CD14-positive monocyte (primary cell): Measurements from ENCODE around the gene PKD1L1. TPM values are rescaled to one million over a fixed set of nuclear protein-coding genes. Genes with fewer than 3 reads are reported as not detected.
A peak's percentile ranks its signal among the peaks of the same experiment; 100 is the strongest.

Experiments
- DNase-seq, 3 donors: peaks; one replicate each; pipeline ENCODE4 v3.0.0-alpha.2; 2011 to 2022
- H2AFZ ChIP-seq: 2 replicates; pipeline ENCODE4 v1.6.0; 2012; ENCODE audit warnings: mild to moderate bottlenecking, low read depth, low read length, inconsistent platforms; ENCODE audit not compliant: insufficient read depth, poor library complexity, severe bottlenecking
- H3K27ac ChIP-seq, 2 donors: 1 replicate in 1 of 2; 2 replicates in 1 of 2; pipeline ENCODE4 v1.5.1; 2012 to 2013; ENCODE audit warnings: low read length in 2 of 2, control low read depth in 1 of 2, inconsistent platforms in 1 of 2, low read depth in 1 of 2, mild to moderate bottlenecking in 1 of 2
- H3K27me3 ChIP-seq, 2 donors: one replicate each; pipeline versions ENCODE4 v1.6.0 to v1.6.1; 2011 to 2013; ENCODE audit warnings: low read length in 2 of 2; ENCODE audit not compliant: control insufficient read depth in 2 of 2, insufficient read depth in 2 of 2
- H3K36me3 ChIP-seq, 2 donors: replicated peaks in 1 of 2; 1 replicate in 1 of 2; 2 replicates in 1 of 2; pipeline versions ENCODE4 v1.5.1 to v1.6.1; 2012 to 2013; ENCODE audit warnings: low read length in 2 of 2, control low read depth in 1 of 2, inconsistent platforms in 1 of 2, mild to moderate bottlenecking in 1 of 2; ENCODE audit not compliant: insufficient read depth in 2 of 2, control insufficient read depth in 1 of 2
- H3K4me1 ChIP-seq, 2 donors: 1 replicate in 1 of 2; 2 replicates in 1 of 2; pipeline versions ENCODE4 v1.5.1 to v1.6.1; 2012 to 2013; ENCODE audit warnings: low read length in 2 of 2, control low read depth in 1 of 2, inconsistent platforms in 1 of 2, mild to moderate bottlenecking in 1 of 2, moderate library complexity in 1 of 2; ENCODE audit not compliant: insufficient read depth in 2 of 2, control insufficient read depth in 1 of 2
- H3K4me2 ChIP-seq: replicated peaks from 2 replicates; pipeline ENCODE3; 2012; ENCODE audit warnings: low read length, moderate library complexity, mild to moderate bottlenecking; ENCODE audit not compliant: poor library complexity, severe bottlenecking; ENCODE audit errors: extremely low read depth
- H3K4me3 ChIP-seq, 3 experiments: fragments of 200-600 bp in 1 of 3; sonication (generic) in 1 of 3; replicated peaks in 1 of 3; 1 replicate in 2 of 3; 2 replicates in 1 of 3; pipeline ENCODE4 v1.5.1; 2011 to 2013; ENCODE audit warnings: low read length in 3 of 3, mild to moderate bottlenecking in 3 of 3, control low read depth in 2 of 3, low read depth in 2 of 3, inconsistent platforms in 1 of 3, moderate library complexity in 1 of 3
- H3K79me2 ChIP-seq: 2 replicates; pipeline ENCODE4 v1.6.0; 2012; ENCODE audit warnings: mild to moderate bottlenecking, control low read depth, inconsistent platforms, low read length, moderate library complexity; ENCODE audit not compliant: insufficient read depth
- H3K9ac ChIP-seq: 2 replicates; pipeline ENCODE4 v1.6.0; 2017; ENCODE audit warnings: low read length, mild to moderate bottlenecking; ENCODE audit not compliant: insufficient read depth, poor library complexity, severe bottlenecking
- H3K9me3 ChIP-seq, 2 donors: replicated peaks in 1 of 2; 1 replicate in 1 of 2; 2 replicates in 1 of 2; pipeline versions ENCODE4 v1.5.1 to v1.6.1; 2012 to 2013; ENCODE audit warnings: low read length in 2 of 2, control low read depth in 1 of 2; ENCODE audit not compliant: control insufficient read depth in 1 of 2, insufficient read depth in 1 of 2
- H4K20me1 ChIP-seq: 2 replicates; pipeline ENCODE4 v1.6.0; 2012; ENCODE audit warnings: mild to moderate bottlenecking, low read length, control low read depth, moderate library complexity; ENCODE audit not compliant: insufficient read depth
- H3K27ac Mint-ChIP-seq, 7 donors: one replicate each; pipeline ENCODE4 v1.8.0; 2020; ENCODE audit warnings: mild to moderate bottlenecking in 7 of 7, mixed read lengths in 7 of 7, moderate library complexity in 6 of 7, inconsistent platforms in 2 of 7
- H3K27me3 Mint-ChIP-seq, 3 donors: one replicate each; pipeline ENCODE4 v1.8.0; 2021 to 2022; ENCODE audit warnings: low read depth in 3 of 3, mild to moderate bottlenecking in 3 of 3, mixed read lengths in 3 of 3, moderate library complexity in 3 of 3, inconsistent platforms in 1 of 3
- H3K36me3 Mint-ChIP-seq, 2 donors: one replicate each; pipeline ENCODE4 v1.8.0; 2020; ENCODE audit warnings: mixed read lengths in 2 of 2, inconsistent platforms in 1 of 2, mild to moderate bottlenecking in 1 of 2
- H3K4me1 Mint-ChIP-seq: one replicate; pipeline ENCODE4 v1.8.0; 2020; ENCODE audit warnings: mild to moderate bottlenecking, mixed read lengths
- H3K4me3 Mint-ChIP-seq, 2 donors: one replicate each; pipeline ENCODE4 v1.8.0; 2020; ENCODE audit warnings: mild to moderate bottlenecking in 2 of 2, mixed read lengths in 2 of 2, moderate library complexity in 1 of 2
- H3K9me3 Mint-ChIP-seq, 7 donors: one replicate each; pipeline ENCODE4 v1.8.0; 2020 to 2022; ENCODE audit warnings: mixed read lengths in 7 of 7, mild to moderate bottlenecking in 6 of 7, moderate library complexity in 6 of 7, inconsistent platforms in 2 of 7
- WGBS: methylation state at CpG from one replicate; pipeline ENCODE4 v1.1.5; 2013; ENCODE audit warnings: missing lambda C conversion rate; ENCODE audit not compliant: insufficient coverage; 5-methylcytosine and 5-hydroxymethylcytosine counted together
- intact Hi-C, 2 donors: fragments of 100-400 bp; cut with micrococcal nuclease; formaldehyde crosslinking; loops; one replicate each; pipeline versions ENCODE4 v1.15.0 to v1.15.1; 2023
- polyA plus RNA-seq, 3 donors: library from polyadenylated mRNA; depleted of rRNA in 1 of 3; unstranded in 2 of 3; stranded (reverse) in 1 of 3; fragments of 300-500 nt in 2 of 3; fragments of >200 nt in 1 of 3; fragmentation: Illumina TruSeq in 2 of 3; gene quantifications; 1 replicate in 2 of 3; 2 replicates in 1 of 3; pipeline ENCODE4 v1.2.3, GENCODE V29; 2012 to 2021
- TF ChIP-seq, protein P1 (sequence below): fragments of 200-600 bp; IDR thresholded peaks from one replicate; pipeline ENCODE4 v1.8.0; 2022; ENCODE audit warnings: antibody characterized with exemption, mild to moderate bottlenecking

PKD1L1 gene
- polyA plus RNA-seq, 3 donors: 0.19 TPM; not detected in 2

DNA sequence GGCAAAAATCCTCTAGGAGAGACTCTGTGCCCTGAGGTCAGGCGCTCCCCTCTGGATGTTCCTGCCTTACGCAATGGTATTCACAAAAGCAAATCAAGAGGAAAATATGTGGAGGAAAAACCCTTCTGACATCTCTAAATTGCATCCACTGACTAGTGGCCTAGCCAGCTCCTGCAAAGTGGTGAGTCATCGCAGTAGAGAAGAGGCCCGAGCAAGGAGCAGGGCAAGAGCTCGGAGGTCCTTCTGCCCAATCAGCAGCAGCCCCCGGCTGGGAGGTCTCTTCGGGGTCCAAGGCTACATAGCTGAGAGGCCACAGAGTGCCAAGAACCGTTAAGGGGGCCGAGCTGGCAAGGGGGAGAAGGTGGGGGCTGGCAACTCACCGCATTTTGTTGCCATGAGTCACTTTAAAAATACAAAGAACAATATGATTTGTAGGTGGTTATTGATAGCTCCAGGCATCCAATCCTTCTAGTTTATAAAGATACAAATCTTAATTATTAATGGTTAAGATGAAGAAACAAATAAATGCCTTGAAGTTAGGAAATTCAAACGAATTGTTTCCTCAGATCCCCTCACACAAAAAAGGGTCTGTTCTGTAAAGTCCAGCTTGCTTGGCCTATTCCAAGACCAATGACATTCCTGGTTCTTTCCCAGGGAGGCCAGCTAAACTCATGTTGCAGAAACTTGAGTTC is 161.6 kb downstream of the PKD1L1 start:
- Histone ChIP-seq H3K9ac (no peak overlapping the region), H4K20me1 (no peaks in the 10 kb centered on the region), H3K4me1 (peaks cover 0 to 4% of the 10 kb centered on the region in 2 donors), H3K4me3 (no peak overlapping the region), H3K9me3 (no peaks in the 10 kb centered on the region), H3K36me3 (no peaks in the 10 kb centered on the region), H3K27ac (no peak overlapping the region), H3K27me3 (no peaks in the 10 kb centered on the region), H2AFZ (peak overlapping the region; percentile 62), H3K79me2 (no peaks in the 10 kb centered on the region), H3K4me2 (no peak overlapping the region)
- 44% methylated on average over 8 of the region's 11 CpGs for WGBS
- peak overlapping the region in 1 of 7 donors; percentile 31 for H3K27ac Mint-ChIP-seq
- intact Hi-C loops: no loop called here
- H3K27me3 Mint-ChIP-seq: peaks cover 0 to 1% (median 1%) of the 10 kb centered on the region in 3 donors
- peaks cover 6% of the 10 kb centered on the region for H3K4me1 Mint-ChIP-seq
- DNase-seq: peak in 1 of 3 donors; percentile 61
- no peaks in the 10 kb centered on the region for H3K36me3 Mint-ChIP-seq
- H3K4me3 Mint-ChIP-seq: no peak overlapping the region
- TF ChIP-seq, protein P1, sequence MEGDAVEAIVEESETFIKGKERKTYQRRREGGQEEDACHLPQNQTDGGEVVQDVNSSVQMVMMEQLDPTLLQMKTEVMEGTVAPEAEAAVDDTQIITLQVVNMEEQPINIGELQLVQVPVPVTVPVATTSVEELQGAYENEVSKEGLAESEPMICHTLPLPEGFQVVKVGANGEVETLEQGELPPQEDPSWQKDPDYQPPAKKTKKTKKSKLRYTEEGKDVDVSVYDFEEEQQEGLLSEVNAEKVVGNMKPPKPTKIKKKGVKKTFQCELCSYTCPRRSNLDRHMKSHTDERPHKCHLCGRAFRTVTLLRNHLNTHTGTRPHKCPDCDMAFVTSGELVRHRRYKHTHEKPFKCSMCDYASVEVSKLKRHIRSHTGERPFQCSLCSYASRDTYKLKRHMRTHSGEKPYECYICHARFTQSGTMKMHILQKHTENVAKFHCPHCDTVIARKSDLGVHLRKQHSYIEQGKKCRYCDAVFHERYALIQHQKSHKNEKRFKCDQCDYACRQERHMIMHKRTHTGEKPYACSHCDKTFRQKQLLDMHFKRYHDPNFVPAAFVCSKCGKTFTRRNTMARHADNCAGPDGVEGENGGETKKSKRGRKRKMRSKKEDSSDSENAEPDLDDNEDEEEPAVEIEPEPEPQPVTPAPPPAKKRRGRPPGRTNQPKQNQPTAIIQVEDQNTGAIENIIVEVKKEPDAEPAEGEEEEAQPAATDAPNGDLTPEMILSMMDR: no peak
- peaks cover 0 to 2% (median 0%) of the 10 kb centered on the region in 7 donors for H3K9me3 Mint-ChIP-seq

DNA sequence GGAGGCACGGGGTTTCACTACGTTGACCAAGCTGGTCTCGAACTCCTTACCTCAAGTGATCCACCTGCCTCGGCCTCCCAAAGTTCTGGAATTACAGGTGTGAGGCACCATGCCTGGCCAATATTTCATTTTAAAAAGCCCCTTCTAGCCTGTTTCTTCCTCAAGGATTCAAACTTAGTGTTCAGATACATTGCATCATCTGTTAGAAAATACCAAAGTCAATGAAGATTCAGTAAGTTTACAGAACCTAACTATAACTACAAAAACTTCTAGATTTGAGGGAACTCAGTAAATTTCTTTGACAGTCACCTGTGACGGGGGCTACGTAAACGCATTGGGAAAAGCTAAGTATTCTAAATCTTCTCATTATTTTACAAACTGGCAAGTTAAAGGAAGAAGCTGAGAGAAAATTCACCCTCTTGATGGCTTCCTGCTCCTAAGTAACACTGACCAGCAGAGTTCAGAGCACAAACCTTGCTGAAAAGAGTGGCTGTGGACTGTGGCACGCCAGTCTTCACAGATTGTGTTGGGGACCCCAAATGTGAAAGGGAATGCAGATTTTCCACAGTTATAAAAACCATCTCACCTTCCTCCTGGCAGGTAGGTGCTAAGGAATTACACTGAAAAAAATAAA is 162.2 kb downstream of the PKD1L1 start:
- Mint-ChIP-seq H3K36me3 (no peaks in the 10 kb centered on the region), H3K27me3 (peaks cover 0 to 1% (median 1%) of the 10 kb centered on the region in 3 donors), H3K27ac (no peak overlapping the region), H3K4me1 (peaks cover 6% of the 10 kb centered on the region), H3K9me3 (peaks cover 0 to 2% (median 0%) of the 10 kb centered on the region in 7 donors), H3K4me3 (no peak overlapping the region)
- no peaks in the 10 kb centered on the region for H3K27me3 ChIP-seq
- TF ChIP-seq, protein P1: no peak
- intact Hi-C loops: no loop called here
- no peaks in the 10 kb centered on the region for H3K79me2 ChIP-seq
- no peaks in the 10 kb centered on the region for H3K9me3 ChIP-seq
- no peak overlapping the region for H3K27ac ChIP-seq
- no peak overlapping the region for H3K9ac ChIP-seq
- H2AFZ ChIP-seq: no peak overlapping the region
- DNase-seq: no peak
- 100% methylated on average over 3 of the region's 8 CpGs for WGBS
- no peaks in the 10 kb centered on the region for H4K20me1 ChIP-seq
- peaks cover 0 to 4% of the 10 kb centered on the region in 2 donors for H3K4me1 ChIP-seq
- no peak overlapping the region for H3K4me3 ChIP-seq
- no peak overlapping the region for H3K4me2 ChIP-seq
- no peaks in the 10 kb centered on the region for H3K36me3 ChIP-seq
